SK-N-MC (cell line): ENCODE measurements around the gene CEMIP.

Experiments used
- EZH2 ChIP-seq: fragments of 200-600 bp; sonication (generic); IDR thresholded peaks from one replicate; pipeline ENCODE4 v1.6.1; 2017; ENCODE audit warnings: antibody characterized with exemption
- POLR2AphosphoS5 ChIP-seq: IDR thresholded peaks from 2 replicates; pipeline ENCODE4 v1.6.1; 2012; ENCODE audit warnings: mild to moderate bottlenecking, low read depth, low read length, borderline replicate concordance

GRCh38 chr15:80915472-80915871 is 136.3 kb downstream of the CEMIP start:
- TF ChIP-seq EZH2 (no peak), POLR2AphosphoS5 (no peak)
